Uterus (tissue), 2 donors: ENCODE data around the gene CYP26C1.

ENCODE experiments used
- CTCF ChIP-seq, 4 experiments: fragments of 200-600 bp in 2 of 4; fragments of 450-650 bp in 2 of 4; sonication (generic) in 2 of 4; IDR thresholded peaks; one replicate each; pipeline ENCODE4 v1.5.1; 2016 to 2019; ENCODE audit warnings: antibody characterized with exemption in 4 of 4, mild to moderate bottlenecking in 2 of 4, moderate library complexity in 1 of 4
- POLR2A ChIP-seq, 2 donors: fragments of 450-650 bp; IDR thresholded peaks; one replicate each; pipeline ENCODE4 v1.6.1; 2016; ENCODE audit warnings: antibody characterized with exemption in 2 of 2, mild to moderate bottlenecking in 1 of 2, moderate library complexity in 1 of 2

- TF ChIP-seq CTCF (IDR thresholded peaks at IDR 0.05) (no peak), POLR2A (IDR thresholded peaks at IDR 0.05) (no peak)
These were observed 37.5 kb upstream of the CYP26C1 start for GRCh38 chr10:93023013-93023650.
